ENCODE data around the gene SAPCD2.
A peak's percentile ranks its signal among the peaks of the same experiment; 100 is the strongest.
"Not testable (repeated sequence)": the region's sequence is repeated elsewhere in the genome, so short reads cannot be mapped to it uniquely, and the experiment has no call there.

Gene SAPCD2

DNA sequence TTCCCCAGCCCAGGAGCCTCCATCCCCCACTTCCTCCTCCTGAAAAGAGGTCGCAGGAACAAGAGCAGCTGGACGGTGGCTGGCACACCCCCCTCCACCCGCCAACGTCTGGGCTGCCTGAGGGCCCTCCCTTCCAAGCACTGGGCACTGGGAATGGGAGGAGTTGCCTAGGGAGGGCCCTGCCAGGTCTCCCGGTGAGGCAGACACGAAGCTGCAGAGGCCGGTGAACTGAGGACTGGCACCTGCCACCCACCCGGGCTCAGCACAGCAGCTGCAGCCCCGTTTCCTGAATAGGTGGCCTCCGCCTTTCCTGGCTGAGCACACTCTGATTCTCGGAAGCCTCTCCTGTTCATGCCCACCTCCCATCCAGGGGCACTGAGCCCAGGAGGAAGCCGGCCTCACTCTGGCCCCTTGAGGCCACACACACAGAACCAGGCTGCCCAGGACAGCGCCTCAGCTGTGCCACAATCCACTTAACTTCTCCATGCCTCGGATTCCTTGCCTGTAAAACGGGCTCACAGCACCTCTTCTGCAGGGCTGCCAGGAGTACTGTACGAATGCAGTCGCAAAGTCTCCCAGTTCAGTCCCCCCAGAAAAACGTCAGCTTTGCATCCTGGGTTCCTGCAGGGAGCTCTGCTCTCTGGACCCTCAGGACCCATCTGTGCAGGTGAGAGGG is 25.7 kb downstream of the SAPCD2 start:
- DNase-seq: no peak

- no peak for DNase-seq
These were observed 26.3 kb downstream of the SAPCD2 start for GRCh38 chr9:137044037-137044436.

DNA sequence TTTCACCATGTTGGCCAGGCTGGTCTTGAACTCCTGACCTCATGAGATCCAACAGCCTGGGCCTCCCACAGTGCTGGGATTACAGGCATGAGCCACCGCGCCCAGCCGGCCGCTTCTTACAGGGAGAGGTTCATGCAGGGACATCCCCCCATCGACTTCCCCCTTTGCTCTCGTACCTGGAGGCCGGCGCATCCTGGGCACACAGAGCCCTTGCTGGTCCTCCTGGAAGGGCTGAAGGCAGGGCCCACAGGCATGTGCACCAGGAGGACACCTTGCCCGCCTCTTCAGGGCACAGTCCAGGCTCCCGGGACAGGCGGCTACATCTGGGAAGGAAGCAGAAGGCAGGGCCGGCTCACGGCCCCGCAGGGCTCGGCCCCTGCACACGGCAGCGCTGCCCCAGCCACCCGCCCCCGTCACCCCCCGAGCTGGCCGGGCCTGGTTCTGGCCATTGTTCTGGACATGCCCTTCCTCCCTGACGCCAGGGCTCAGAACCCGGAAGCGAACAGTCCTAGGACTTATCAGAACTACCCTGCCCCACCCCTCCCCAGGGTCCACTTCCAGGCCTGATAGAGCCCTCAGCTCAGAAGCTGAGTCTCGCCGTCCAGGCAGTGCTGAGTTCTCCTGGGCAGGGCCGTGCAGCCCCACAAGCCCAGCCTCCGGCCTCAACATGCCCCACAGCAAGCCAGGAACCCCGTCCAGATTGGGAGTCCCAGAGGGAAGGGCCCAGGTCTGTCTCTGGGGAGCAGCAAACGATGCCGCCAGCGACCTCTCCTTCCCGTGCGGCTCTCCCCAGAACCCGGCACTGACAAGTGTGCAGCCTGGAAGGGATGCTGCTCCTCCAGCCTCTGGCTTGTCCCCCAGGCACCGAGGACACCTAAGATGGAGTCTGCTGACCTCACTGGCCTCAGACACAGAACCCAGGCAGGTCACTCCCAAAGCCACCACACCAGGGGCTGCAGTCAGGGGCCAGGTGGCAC is 27.3 kb downstream of the SAPCD2 start:
- DNase-seq: no peak

GRCh38 chr9:137041124-137041523 is 29.2 kb downstream of the SAPCD2 start:
- DNase-seq: no peak

- DNase-seq: no peak
These were observed 29.8 kb downstream of the SAPCD2 start for GRCh38 chr9:137040568-137040967.

DNA sequence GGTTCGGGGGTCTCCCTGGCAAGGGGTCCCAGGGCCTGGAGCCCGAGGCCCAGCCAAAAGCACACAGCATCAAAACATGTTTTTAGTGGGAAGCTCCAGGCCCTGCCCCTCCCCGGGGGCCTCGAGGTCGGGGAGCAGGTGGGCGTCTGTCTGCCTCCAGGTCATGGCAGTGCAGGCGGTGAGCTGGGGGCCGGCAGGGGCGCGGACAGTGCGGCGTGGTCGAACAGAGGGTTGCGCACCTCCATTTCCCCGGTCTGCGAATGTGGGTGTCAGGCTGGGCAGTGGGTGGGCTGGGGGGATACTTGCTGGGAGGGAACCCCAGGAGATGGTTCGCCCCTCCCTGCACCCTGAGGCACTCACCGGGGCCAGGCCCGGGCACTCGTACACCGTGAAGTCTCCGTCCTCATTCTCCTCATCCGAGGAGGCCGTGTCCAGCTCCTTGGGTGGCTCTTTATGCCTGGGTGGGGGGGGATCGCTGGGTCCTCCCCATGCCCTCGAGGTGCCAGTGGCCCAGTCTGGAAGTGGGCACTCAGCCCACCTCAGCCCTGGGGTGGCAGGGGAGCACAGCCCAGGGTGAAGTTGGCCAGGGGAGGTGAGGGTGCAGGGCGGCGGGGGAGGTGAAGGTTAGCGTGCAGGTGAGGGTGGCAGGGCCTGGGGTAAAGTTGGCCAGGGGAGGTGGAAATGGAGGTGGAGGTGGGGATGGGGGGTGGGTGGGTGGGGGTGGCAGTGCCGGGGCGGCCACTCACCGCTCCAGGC is 30.6 kb downstream of the SAPCD2 start:
- DNase-seq: no peak

- no peak for DNase-seq
These were observed 31.4 kb downstream of the SAPCD2 start for GRCh38 chr9:137038916-137039315.

GRCh38 chr9:137037483-137037882 is 32.9 kb downstream of the SAPCD2 start:
- DNase-seq: no peak

DNA sequence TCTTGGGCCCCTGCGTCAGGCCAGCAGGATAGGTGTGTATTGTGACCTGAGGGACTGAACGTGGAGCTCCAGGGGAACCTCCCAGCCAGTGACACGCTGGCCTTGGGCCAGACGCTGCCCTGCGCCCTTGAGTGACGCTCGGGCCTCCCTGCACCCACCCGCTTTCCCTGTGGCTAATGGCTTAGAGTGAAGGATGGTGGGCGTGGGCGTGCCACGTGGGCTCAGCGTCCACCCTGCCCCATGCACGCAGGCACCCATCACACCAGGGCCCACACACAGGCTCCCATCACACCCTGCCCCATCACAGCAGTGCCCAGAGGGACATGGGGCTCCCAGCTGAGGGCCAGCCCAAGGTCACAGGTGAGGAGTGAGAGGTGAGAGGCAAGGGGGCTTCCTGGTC is 33.3 kb downstream of the SAPCD2 start:
- DNase-seq: no peak

DNA sequence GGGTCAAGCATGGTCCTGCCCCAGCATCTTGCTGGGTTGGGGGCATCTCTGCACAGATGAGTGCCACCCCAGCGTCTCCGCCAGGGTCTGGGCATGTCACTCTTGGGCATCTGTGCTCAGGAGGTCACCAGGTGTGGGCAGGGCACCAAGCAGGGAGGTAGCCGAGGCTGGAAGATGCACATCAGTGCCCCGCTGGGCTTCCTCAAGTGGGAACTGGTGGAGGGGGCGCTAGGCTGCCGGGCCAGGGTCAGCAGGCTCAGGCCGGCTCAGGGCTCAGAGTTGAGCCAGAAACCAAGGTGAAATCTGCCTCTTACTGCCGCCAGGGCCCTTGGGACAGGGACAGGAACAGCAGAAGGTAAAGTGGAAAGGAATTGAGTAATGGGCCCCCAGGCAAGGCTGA is 34.4 kb downstream of the SAPCD2 start:
- no peak for DNase-seq

DNA sequence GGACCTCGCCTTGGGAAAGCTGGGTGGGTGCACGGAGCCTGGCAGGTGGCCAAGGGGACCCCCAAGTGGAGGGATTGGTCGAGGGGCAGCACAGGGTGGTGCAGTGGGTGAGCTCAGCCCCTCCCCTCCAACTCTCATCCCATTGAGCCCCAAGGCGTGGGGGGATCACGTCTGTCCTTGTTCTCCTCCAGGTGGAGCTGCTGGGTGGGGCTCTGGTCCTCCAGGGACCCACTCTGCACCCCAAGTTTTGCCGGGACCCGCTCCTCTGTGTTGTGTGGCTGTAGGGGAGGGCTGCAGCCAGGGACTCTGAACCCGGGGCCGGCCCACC is 34.9 kb downstream of the SAPCD2 start:
- DNase-seq: no peak

- peak; percentile 90 for DNase-seq
These were observed 35.4 kb downstream of the SAPCD2 start for GRCh38 chr9:137034709-137035506.

DNA sequence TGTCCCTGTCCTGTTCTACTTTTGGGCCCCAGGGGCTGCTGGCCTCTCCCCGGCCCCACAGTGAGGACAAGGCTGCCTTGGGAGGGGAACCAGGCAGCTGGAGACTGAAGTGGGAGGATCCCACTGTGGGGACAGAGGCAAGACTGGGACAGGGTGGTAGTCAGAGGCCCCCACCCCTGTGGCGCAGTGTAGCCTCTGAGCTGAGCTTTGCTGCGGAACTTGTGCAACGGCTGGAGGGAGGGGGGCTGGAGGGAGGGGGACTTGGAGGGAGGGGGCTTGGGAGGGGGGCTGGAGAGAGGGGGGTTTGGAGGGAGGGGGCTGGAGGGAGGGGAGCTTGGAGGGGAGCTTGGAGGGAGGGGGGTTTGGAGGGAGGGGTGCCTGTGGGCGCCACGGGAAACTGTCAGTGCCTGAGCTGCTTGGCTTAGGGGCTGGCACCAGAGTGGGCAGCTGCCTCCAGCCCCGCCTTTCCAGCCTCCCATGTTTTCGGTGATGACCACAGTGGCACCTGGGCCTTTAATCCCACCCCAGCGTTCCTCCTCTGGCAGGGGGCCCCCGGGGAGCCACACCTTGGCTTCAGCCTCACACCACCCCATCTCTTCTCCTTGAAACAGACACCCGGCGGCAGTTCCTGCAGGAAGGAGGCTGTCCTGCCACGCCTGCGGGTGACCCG is 36.2 kb downstream of the SAPCD2 start:
- no peak for DNase-seq

DNA sequence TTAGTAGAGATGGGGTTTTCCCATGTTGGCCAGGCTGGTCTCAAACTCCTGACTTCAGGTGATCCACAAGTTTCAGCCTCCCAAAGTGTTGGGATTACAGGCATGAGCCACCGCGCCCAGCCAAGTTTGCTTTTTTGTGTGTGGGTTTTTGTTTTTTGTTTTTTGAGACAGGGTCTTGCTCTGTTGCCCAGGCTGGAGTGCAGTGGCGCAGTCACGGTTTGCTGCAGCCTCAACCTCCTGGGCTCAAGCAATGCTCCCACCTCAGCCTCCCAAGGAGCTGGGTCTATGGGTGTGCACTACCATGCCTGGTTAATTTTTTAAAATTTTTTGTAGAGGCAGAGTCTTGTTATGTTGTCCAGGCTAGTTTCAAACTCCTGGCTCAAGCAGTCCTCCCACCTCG is 36.9 kb downstream of the SAPCD2 start:
- not testable (repeated sequence) for DNase-seq

DNA sequence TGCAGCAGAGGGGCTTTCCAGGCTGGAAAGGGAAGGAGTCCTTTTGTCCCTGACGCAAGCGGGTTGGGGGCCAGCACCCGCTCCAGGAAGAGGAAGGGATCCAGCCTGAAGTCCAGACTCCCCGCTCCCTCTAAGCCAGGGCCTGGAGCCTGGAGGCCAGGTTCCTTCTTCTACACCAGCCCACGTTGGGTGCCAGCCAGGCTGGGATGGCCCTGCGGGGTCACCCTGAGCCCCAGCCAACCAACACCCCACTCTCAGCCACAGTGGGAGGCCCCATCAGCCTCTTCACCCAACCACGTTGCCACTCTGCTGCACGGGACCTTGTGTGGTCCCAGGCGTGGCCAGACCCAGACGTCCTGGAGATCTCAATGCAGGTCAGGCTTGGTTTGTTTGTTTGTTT is 37.5 kb downstream of the SAPCD2 start:
- no peak for DNase-seq

DNA sequence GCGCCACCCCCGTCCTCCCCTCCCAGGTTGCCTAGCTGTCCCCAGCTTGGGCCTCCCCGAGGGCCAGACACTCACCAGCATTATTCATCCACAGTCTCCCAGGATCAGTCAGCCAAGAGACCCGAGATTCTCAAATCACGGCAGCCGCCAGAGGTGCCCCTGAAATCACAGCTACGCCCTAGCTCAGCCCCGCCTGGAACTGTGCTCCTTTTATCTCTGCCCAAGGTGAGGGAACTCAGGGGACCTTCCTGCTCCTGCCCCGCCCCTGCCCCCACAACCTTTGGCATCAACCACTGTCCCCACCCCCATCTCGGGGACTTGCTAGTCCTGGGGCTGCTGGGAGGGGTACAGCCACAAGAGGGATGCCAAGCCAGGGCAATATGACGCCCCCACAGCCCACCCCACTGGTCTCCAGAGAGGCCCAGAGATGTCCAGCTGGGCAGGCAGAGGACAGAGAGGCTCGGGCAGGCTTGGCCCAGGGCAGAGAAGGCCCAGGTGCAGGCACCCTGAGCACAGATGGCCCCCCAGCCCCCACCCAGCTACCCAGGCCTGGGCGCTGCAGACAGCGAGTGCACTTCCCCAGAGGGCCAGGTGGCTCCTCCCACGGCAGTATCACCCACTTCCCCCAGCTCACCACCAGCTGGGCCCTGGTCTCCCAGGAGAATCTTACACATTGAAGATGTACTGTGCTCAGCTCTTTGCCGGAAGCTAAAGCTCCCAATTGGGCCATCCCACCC is 38.3 kb downstream of the SAPCD2 start, which contains the start of gene FUT7:
Gene FUT7 (minus strand): TSS at position 185 of the 737 bp plus-strand sequence. CDS start 97 bp downstream, at position 88.
- no peak for DNase-seq

DNA sequence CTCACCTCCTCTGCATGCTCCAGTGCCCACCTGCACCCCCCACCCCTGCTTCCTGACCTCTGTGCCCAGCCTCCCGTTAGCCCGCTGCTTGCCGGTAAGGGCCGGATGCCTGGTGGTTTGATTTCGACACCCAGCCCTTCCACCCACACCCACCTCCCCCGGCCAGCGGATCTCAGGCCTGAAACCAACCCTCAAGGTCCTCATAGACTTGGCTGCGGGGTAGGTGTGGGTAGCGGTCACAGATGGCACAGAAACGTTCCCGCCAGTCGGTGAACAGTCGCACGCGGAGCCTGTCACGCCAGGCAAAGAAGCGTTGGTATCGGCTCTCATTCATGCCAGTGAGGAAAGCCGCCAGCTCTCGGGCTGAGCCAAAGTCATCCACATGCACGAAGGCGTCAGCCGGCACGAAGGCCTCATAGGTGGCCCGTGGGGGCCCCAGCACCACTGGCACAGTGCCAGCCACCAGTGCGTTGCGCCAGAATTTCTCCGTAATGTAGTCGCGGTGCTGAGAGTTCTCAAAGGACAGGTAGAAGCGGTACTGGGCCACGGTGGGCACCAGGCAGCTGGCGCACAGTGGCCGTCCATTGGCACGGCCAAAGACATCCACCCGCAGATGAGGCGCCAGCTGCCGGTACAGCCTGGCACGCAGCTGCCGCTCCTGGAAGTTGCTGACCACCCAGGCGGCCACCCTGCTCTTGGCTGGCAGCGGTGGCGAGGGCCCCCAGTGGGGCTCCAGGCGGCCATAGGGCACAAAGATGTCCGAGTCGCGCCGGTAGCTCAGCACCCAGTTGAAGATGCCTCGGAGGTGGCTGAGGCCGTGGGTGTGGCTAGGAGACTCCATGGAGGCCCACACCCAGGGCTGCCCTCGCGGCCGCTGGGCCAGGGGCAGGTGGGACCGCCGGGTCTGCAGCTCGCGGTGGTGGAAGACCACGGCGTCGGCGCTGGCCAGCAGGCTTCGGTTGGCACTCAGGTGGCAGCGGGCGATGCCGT is 39.5 kb downstream of the SAPCD2 start:
- DNase-seq: no peak

DNA sequence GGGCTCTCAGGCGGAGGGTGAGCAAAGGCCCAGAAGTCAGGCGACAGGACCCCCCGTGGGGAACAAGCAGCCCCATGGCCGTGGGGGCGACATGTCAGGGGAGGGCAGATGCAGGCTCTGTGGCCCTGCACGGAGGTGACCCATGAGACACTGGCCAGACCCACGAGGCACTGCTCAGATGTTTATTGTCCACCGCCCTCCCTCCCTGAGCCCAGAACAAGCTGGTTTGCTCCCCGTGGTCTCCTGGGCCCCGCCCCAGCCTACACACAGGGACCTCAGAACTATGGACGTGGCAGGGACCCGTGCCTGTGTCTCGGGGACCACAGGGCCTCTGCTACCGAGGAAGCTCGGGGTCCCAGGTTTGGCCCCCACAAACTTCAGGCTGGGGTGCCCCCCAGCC is 40.4 kb downstream of the SAPCD2 start:
- DNase-seq: no peak

GRCh38 chr9:137029058-137029936 is 41.1 kb downstream of the SAPCD2 start:
- DNase-seq: peak; percentile 88
